HG02610 (cell line): ENCODE data around the gene PKDREJ.
"Not testable (repeated sequence)": the region's sequence is repeated elsewhere in the genome, so short reads cannot be mapped to it uniquely, and the experiment has no call there.

ENCODE experiments used
- ATAC-seq: cut with Tn5 transposase; IDR thresholded peaks from one replicate; pipeline ENCODE4 v1.9.1; 2021; ENCODE audit warnings: mild to moderate bottlenecking, moderate library complexity; ENCODE audit not compliant: unreplicated experiment

PKDREJ gene, protein sequence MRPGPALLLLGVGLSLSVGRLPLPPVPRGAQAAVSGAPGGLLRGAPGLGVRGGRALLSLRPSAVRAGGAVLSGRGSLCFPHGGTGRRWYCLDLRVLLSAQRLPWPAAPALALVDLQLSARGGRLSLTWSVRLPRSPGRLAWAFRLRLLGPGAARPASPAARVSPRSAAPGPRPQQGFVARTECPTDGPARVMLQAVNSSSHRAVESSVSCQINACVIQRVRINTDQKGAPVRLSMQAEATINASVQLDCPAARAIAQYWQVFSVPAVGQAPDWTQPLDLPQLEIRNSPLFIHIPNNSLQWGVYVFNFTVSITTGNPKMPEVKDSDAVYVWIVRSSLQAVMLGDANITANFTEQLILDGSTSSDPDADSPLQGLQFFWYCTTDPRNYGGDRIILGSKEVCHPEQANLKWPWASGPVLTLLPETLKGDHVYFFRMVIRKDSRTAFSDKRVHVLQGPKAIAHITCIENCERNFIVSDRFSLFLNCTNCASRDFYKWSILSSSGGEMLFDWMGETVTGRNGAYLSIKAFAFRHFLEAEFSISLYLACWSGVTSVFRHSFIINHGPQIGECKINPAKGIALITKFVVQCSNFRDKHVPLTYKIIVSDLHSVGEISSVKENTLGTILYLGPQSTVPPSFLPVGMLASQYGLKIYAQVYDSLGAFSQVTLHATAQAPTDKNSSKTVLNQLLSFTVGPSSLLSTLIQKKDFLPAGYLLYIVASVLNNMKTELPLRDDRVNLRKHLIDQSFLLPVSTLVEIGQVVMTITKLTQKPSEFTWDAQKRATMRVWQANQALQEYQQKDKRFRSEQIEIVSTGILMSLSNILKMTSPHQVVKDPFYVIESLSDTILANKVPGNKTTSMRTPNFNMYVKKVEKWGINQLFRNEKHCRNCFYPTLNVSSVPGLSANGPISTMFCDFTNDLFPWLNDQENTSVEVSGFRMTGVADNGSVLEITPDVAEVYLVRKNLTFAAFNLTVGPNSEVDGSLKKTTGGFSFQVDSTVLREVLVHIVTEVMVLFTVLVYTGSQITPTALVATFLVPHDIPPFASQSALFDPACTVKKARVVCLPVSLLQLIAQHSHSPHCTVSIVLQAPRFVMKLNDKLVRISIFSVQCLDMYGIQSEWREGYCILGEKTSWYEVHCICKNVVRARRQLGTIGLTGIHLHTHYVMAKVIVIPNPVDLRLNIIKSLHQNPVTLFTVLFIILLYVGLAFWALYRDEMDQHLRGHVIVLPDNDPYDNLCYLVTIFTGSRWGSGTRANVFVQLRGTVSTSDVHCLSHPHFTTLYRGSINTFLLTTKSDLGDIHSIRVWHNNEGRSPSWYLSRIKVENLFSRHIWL (N-terminal part only)

DNA sequence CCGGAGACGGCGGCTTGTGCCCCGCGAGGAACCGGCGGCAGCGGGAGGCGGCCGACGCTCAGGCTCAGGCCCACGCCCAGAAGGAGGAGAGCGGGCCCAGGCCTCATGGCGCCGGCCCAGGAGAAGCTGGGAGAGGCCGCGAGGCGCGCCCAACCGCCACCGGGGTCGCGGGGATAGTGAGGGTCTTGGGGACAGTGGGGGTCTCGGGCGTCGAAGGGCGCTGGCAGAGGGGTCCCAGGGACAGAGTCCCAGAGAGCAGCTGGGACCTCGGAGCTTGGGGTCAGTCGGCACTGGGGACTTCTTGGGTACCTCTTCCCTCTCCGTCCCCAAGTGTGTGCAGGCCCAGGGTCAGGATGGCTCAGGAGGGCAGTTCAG lies at the start of gene PKDREJ:
Gene PKDREJ (minus strand): TSS at position 128 of the 375 bp plus-strand sequence. CDS start 21 bp downstream, at position 107.
- ATAC-seq, result no peak

DNA sequence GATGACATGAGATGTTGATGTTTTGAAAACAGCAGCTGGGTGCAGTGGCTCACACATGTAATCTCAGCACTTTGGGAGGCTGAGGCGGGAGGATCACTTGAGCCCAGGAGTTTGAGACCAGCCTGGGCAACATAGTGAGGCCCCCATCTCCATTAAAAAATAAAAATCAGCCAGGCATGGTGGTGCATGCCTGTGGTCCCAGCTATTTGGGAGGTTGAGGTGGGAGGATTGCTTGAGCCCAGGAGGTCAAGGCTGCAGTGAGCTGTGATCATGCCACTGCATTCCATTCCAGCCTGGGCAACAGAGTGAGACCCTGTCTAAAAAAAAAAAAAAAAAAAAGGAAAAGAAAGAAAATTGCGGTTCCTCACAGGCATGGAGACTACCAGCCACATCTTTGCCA lies 49.7 kb upstream of the PKDREJ start:
- ATAC-seq, result not testable (repeated sequence)

DNA sequence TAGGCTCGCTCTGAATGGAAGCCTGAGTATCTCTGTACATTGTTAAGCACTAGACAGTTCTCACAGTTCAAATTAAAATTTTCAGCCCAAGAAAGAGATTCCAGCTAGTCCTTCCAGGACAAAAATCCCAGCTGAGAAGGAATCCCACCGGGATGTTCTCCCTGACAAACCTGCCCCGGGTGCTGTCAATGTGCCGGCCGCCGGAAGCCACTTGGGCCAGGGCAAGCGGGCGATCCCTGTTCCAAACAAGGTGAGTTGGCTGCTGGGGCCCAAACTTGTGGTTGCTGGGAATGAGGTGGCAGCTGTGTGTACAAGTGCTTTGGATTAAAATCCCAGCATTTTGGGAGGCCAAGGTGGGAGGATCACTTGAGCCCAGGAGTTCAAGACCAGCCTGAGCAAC lies 48.9 kb upstream of the PKDREJ start:
- no peak for ATAC-seq

DNA sequence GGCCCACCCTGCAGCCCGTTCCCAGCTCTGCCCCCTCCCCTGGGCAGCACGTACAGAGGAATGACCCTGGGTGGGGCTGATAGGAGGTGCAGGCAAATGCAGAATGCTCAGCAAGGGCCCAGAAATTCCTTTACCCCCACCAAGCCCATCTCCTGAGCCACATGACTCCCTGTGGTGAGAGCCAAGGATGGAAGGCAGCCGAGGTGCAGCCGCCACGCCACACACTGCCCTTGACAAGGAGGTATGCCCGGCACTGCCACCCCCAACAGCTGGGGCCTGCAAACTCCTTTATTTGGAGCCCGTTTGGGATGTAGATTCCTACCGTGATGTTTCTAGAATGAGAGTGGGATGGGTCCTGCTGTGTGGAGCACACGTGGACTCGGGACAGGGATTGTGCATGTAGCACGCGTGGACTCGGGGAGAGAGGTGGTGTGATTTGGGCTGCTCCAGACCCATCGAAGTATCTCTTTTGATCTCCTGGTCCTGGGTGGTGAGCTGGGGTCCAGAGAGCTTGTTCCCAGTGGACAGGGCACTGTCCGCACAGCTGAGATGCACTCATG lies 46.5 kb upstream of the PKDREJ start:
- no peak for ATAC-seq

DNA sequence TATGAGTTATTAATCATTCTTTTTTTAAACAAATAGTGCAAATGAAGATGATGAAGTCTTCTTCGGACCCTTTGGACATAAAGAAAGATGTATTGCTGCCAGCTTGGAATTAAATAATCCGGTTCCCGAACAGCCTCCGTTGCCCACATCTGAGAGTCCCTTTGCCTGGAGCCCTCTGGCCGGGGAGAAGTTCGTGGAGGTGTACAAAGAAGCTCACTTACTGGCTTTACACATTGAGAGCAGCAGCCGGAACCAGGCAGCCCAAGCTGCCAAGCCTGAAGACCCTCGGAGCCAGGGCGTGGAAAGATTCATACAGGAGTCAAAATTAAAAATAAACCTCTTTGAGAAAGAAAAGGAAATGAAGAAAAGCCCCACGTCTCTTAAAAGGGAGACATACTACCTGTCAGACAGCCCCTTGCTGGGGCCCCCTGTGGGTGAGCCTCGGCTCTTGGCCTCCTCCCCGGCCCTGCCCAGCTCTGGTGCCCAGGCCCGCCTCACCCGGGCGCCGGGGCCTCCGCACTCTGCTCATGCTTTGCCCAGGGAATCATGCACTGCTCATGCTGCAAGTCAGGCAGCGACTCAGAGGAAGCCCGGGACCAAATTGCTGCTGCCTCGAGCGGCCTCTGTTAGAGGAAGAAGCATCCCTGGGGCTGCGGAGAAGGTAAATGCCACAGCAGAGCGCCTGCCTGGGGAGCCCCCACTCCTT lies 45.3 kb upstream of the PKDREJ start:
- ATAC-seq, result no peak

DNA sequence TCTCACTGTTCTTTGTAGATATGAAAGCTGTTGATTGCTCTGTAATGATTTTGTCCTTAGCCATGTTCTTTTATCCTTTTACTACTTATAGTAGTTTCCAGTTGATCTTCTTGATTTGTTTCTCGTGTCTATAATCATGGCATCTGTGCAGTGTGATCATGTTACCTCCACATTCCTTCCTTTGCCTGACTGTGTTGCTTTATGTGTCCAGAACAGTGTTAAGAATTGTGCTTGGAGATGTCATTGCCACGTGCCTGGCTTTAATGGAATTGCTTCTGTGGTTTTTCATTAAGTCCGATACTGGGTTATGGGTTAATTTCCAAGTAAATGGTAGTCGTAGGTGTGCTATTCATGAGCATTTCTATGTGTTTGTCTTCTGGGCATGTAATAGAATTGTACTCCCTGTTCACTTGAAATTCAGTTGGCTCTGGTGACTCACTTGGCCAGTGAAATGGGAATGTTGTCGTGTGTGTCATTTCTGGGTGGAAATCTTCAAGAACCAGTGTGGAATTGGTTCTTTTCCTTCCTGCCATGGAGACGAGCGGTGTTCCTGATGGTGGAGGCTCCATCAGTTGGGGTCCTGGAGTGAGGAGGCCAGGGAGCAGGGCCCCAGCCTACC lies 40.3 kb upstream of the PKDREJ start:
- no peak for ATAC-seq

DNA sequence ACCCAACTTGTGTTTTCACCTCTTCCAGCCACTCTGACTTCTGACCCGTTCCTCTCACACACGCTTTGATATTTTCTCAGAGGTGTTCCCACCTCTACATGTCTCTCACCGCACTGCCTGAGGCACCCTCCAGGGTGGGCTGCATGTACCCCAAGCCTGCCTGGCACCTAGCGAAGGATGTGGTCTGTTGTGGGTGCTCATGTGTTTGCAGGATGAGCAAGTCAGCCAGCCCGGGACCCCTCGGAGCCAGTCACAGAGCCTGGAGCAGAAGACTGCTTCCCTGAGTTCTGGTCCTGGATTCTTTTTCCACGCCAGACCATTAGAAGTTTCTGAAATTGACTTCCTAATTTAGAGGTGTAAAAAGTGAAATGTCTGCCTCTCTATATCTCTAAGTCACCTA lies 37.3 kb upstream of the PKDREJ start:
- no peak for ATAC-seq

DNA sequence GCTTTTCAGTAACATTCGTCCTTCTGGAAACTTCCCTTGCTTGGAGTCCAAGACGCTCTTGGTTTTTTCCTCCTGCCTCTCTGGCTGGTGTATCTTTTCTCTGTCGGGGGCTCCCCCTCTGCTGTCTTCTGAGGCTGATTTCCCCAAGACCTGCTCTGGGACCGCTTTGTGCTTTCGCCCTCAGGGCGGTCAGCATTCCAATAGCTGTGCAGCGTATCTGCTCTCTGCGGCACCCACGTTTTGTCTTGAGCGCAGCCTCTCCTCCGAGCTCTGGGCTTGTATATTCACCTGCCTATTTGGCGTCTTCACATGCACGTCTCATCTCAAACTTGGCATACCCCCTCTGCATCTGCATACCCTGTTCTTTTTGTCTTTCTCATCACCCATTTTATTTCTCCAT lies 36.0 kb upstream of the PKDREJ start:
- ATAC-seq, result no peak

DNA sequence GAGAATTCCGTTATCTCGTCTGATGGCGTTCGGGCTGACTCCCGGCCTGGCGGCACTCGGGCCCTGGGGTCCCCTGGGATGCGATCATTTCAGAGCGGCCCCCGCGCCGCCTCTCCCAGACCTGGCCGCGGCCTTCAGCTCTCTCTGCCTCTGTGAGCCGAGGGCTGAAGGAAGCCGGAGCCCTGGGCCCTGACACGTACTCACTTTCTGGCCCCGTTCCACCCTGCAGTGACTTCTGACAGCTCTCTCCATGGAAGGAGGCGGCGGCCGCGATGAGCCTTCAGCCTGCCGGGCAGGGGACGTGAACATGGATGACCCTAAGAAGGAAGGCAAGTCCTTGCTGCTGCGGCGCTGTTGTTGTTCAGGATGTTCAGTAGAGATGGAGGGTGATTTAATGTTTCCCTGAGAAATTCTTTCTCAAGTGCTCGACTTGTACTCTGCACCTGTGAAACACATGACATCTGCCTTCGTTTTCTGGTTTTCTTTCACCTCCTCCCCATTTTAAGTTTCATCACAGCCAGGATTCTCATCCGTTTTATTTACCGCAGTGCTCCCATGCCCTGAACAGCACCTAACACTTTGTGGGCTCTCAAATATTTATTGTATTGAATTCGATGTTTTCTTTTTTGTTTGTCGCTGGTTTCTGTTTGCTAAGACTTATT lies 34.1 kb upstream of the PKDREJ start:
- no peak for ATAC-seq

DNA sequence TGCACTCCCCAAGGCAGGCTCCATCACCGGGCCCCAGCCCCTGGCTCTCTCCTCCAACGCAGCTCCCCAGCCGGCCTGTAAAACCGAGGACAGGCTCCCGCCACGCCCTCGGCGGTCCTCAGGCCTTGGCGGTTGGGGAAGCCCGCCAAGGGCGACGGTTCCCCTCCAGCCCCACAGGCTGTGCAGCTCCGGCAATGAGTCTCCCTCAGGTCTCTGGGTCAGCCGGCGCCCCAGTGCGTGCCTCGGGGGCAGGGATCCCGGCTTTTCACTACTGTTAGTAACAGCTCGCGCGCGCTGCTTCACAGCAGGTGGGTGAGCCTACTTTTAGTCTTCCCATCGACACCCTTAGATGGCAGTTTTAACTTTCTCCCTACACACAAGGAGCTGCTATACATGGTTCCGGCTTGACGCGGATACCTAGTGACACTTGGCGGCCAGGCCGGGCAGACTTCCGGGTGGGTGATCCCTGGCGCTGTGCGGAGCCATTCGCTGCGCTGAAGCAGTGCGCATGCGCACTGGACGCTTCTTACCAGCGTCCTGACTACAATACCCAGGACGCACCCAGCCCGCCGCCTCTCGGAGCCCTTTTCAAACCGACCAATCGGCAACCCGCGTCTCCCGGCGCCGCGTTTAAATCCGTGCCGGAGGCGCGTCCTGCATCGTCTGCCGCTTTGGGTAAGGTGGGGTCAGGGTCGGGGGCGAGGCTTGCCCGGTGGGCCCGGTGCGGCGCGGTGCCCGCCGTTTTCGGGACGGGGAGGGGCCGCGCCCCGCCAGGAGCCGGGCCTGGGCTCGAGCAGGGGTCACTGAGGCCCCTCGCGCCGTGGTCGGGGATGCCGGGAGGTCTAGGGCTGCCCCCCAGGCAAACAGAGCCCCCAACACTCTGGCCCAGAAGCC lies 33.4 kb upstream of the PKDREJ start, which contains the start of gene GTSE1:
Gene GTSE1 (plus strand): TSS at position 614 of the 894 bp plus-strand sequence. CDS start 531 bp downstream, outside the sequence.
- peak; percentile 90 for ATAC-seq

DNA sequence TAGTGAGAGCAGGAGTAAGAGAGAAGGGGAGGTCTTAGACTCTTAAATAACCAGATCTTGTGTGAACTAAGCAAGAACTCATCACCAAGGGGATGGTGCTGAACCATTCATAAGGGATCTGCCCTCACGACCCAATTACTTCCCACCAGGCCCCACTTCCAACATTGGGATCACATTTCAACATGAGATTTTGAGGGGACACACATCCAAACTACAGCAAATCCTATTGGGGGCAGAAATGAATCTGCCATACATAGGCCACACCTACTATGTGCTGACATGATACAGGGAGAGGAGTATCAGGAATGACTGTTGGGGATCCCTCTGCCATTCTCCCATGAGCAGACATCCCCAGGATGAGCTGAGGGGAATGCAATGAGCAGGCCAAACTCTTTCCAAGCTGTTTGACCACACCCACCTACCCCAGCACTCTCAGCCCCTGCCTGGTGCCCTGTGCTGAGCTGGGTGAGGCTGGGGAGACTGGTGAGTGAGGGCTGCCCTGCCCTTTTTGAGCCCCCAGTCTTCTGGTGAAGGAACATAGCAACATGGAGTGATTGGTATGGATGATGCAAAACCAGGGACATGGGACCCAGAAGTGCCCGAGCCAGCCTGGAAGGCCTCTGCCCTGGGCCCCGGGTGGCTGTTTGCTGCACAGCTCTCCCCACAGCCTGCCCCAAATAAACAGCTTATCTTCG lies 32.3 kb upstream of the PKDREJ start:
- no peak for ATAC-seq

DNA sequence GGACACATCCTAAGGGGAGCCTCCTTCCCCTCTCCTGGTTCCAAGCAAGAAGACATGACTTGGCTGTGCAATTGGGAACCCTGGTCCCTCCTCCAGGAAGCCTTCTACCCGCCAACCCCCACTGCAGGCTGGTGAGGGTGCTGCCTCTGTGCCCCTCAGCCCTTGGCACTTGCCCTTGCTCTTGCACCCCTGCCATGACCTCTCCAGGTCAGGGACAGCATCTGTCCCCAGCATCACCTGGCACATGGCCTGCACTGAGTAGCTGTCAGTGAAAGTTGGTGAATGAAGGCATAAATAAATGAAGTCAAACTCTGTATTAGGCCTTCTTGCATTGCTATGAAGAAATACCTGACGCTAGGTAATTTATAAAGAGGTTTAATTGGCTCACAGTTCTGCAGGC lies 31.6 kb upstream of the PKDREJ start:
- ATAC-seq, result no peak

DNA sequence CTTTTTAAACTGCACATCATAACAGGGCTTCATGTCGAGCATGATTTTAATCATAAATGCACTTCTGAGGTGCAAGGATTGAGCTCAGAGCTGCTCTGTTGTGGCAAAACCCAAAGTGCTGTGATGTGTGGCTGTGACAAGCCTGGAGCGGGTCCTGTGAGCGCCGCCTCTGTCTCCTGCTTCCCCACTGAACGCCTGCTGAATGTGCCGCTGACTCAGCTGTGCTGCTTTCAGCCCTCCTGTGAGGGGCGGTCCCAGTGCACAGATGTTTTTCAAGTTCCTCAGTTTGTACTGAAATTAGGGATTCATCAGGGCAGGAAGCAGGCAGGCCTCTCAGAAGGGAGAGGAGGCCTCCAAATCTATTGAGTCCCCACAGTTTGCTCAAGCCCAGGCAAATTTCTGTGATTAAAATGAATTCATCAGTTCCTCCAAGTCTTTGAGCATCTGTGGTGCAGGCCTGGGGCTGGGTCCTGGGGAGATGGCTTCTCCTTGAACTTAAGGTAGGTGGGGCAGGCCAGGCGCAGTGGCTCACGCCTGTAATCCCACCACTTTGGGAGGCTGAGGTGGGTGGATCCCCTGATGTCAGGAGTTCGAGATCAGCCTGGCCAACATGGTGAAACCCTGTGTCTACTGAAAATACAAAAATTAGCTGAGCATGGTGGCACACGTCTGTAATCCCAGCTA lies 30.6 kb upstream of the PKDREJ start:
- ATAC-seq, result no peak

DNA sequence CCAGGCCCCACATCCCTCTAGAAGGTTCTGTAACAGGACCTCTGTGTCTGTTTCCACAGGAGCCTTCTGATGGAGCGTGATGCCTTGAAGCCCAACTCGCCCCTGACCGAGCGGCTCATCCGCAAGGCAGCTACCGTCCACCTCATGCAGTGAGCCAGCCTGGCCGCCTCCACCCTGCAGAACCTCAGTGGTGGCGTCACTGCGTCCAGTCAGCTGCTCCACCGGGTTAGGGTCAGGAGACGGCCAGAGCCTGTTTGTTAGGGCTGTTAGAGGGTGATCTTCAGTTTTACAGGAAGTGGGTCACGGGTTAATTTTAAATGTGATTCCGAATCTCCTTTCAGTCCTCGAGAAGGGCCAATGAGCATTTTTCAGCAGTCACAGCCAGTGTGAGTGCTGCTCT lies 29.6 kb upstream of the PKDREJ start:
- ATAC-seq, result no peak

DNA sequence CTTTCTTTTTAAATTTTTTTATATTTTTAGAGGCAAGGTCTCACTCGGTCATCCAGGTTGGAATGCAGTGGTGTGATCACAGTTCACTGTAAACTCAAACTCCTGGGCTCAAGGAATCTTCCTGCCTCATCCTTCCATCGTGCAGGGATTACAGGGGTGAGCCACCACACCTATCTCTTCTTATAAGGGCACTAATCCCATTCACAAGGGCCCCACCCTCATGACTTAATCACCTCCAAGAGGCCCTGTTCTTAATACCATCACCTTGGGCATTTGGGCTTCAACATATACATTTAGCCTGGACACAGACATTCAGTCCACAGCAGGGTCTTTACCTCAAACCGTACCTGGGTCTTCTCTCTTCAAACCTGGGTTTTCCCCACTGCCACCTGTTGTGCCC lies 29.0 kb upstream of the PKDREJ start:
- ATAC-seq, result no peak

DNA sequence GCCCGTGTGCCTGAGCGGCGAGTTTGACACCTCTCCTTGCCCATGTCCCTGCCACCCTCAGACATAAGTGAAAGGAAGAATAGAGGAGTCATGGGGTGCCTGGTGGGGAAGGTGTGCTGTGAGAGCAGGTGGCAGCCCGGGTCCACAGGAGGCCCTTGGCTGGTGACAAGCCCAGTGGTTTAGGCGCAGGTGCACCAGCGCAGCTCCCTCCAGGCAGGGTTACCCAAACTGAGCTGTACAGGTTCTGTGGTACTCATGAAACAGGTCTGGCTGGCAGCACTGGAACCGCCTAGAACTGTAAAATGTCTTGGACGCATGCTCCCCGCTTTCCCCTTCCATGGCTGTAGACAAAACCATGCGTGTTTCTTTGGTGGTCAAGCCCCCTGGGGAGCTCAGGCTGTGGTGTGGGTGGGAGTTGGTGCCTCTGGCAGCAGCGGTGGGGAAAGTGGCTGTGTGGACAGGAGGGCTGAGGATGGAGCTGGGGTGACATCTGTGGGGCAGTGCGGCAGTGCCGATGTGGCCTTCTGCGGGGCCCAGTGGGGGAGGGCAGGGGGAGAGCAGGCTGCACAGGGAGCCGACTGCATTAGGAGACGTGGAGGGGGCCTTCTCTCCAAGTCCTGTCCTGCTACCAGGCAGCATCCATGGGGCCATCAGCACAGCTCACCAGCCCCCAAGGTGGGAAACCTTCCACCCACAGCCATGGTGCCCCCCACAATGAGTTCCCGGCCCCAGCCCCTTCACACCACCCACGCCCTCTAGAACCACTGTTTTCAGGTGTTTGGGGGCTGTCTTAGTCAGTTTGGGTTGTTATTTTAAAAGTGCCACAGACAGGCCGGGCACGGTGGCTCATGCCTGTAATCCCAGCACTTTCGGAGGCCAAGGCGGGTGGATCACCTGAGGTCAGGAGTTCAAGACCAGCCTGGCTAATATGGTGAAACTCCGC lies 28.0 kb upstream of the PKDREJ start:
- ATAC-seq, result no peak
